Gastrocnemius medialis (tissue), 4 donors: Measurements from ENCODE around the gene CHRNA10. TPM values are rescaled to one million over a fixed set of nuclear protein-coding genes. Genes with fewer than 3 reads are reported as not detected.

ENCODE experiments used
- ATAC-seq, 2 donors: fragments of 150-250 bp; one replicate each; pipeline ENCODE4 v1.9.1; 2016
- DNase-seq, 2 donors: peaks; one replicate each; pipeline ENCODE4 v3.0.0-alpha.2; 2019
- H3K27ac ChIP-seq, 4 donors: fragments of 200-600 bp; sonication (generic); 1 replicate in 1 of 4; 2 replicates in 3 of 4; pipeline ENCODE4 v1.5.1; 2016 to 2018; ENCODE audit warnings: mild to moderate bottlenecking in 2 of 4, moderate library complexity in 1 of 4
- H3K27me3 ChIP-seq, 3 donors: fragments of 200-600 bp; sonication (generic) in 2 of 3; 1 replicate in 1 of 3; 2 replicates in 2 of 3; pipeline versions ENCODE4 v1.5.1 to v1.6.0; 2016 to 2019; ENCODE audit warnings: mild to moderate bottlenecking in 1 of 3, moderate library complexity in 1 of 3
- H3K36me3 ChIP-seq, 2 donors: fragments of 200-600 bp; sonication (generic) in 1 of 2; one replicate each; pipeline ENCODE4 v1.5.1; 2017 to 2018
- H3K4me1 ChIP-seq, 2 donors: fragments of 200-600 bp; sonication (generic) in 1 of 2; one replicate each; pipeline ENCODE4 v1.5.1; 2016 to 2017; ENCODE audit warnings: mild to moderate bottlenecking in 2 of 2
- H3K4me3 ChIP-seq, 4 donors: fragments of 200-600 bp; sonication (generic) in 3 of 4; 1 replicate in 1 of 4; 2 replicates in 3 of 4; pipeline ENCODE4 v1.5.1; 2016 to 2019; ENCODE audit warnings: mild to moderate bottlenecking in 2 of 4
- H3K9me3 ChIP-seq, 3 donors: fragments of 200-600 bp; sonication (generic) in 2 of 3; 1 replicate in 1 of 3; 2 replicates in 2 of 3; pipeline ENCODE4 v1.5.1; 2016 to 2019
- CTCF ChIP-seq, 5 experiments: fragments of 450-650 bp in 3 of 5; fragments of 200-600 bp in 2 of 5; sonication (generic) in 2 of 5; IDR thresholded peaks in 4 of 5; conservative IDR thresholded peaks in 1 of 5; 1 replicate in 4 of 5; 2 replicates in 1 of 5; pipeline ENCODE4 v1.5.1; 2016 to 2019; ENCODE audit warnings: antibody characterized with exemption in 5 of 5, mild to moderate bottlenecking in 3 of 5, moderate library complexity in 3 of 5
- POLR2A ChIP-seq, 2 donors: fragments of 450-650 bp; IDR thresholded peaks; one replicate each; pipeline ENCODE4 v1.6.1; 2017; ENCODE audit warnings: antibody characterized with exemption in 2 of 2, mild to moderate bottlenecking in 2 of 2, moderate library complexity in 2 of 2
- in situ Hi-C, 4 donors: fragments of 200-750 bp; cut with MboI; loops; one replicate each; pipeline versions ENCODE4 v1.15.0 to v1.8.0; 2017; ENCODE audit warnings: low sequenced_read_pairs in 4 of 4
- intact Hi-C: fragments of 100-400 bp; cut with DNase I; formaldehyde crosslinking; loops from one replicate; pipeline ENCODE4 v1.15.1; 2023; ENCODE audit warnings: low total_unique reads
- total RNA-seq, 4 donors: library from RNA; depleted of rRNA; stranded (reverse); fragments of >200 nt; gene quantifications; one replicate each; pipeline versions ENCODE4 v1.1.0 to v1.2.3, GENCODE V29; 2016

CHRNA10 gene
- total RNA-seq, 4 donors from 2014 or later = 0.24 to 3.3 TPM; not detected in 2

- DNase-seq (peak; percentile 65), ATAC-seq (peak; percentile 87 to 90)
- no peak for TF ChIP-seq POLR2A (IDR thresholded peaks at IDR 0.05)
- Histone ChIP-seq H3K9me3 (no peaks in the 10 kb centered on the region), H3K27ac (peak overlapping the region; percentile 70 to 85 (median 70)), H3K36me3 (peaks cover 6 to 75% of the 10 kb centered on the region in 2 donors), H3K27me3 (no peaks in the 10 kb centered on the region), H3K4me3 (no peak overlapping the region), H3K4me1 (peaks cover 19 to 24% of the 10 kb centered on the region in 2 donors)
- intact Hi-C loops = no loop called here
- in situ Hi-C loops = no loop called here
Measured at GRCh38 chr11:3685923-3686322, 14.7 kb upstream of the CHRNA10 start.

- DNase-seq = no peak
- peak overlapping the region; percentile 70 to 85 (median 70) for H3K27ac ChIP-seq
- no peaks in the 10 kb centered on the region for H3K27me3 ChIP-seq
- no peaks in the 10 kb centered on the region for H3K9me3 ChIP-seq
- in situ Hi-C loops = no loop called here
- H3K36me3 ChIP-seq = peaks cover 6 to 72% of the 10 kb centered on the region in 2 donors
- peak; percentile 45 to 55 for ATAC-seq
- TF ChIP-seq CTCF (IDR thresholded peaks at IDR 0.05 in 4 of 5, conservative IDR thresholded peaks at IDR 0.05 in 1 of 5) (no peak), POLR2A (IDR thresholded peaks at IDR 0.05) (no peak)
- H3K4me1 ChIP-seq = peaks cover 19 to 24% of the 10 kb centered on the region in 2 donors
- no peak overlapping the region for H3K4me3 ChIP-seq
- intact Hi-C loops = no loop called here
Measured at GRCh38 chr11:3684819-3685172, 13.6 kb upstream of the CHRNA10 start.

- H3K27ac ChIP-seq = peak overlapping the region; percentile 70 to 85 (median 70)
- TF ChIP-seq POLR2A (IDR thresholded peaks at IDR 0.05) = no peak
- no peak for TF ChIP-seq CTCF (IDR thresholded peaks at IDR 0.05 in 4 of 5, conservative IDR thresholded peaks at IDR 0.05 in 1 of 5)
- peak in 1 of 2 donors; percentile 5 for ATAC-seq
Measured at GRCh38 chr11:3684129-3684818, 13.1 kb upstream of the CHRNA10 start.

GRCh38 chr11:3683039-3683438, 11.9 kb upstream of the CHRNA10 start:
- ATAC-seq (no peak), DNase-seq (no peak)
- Histone ChIP-seq H3K4me3 (no peak overlapping the region), H3K27me3 (no peaks in the 10 kb centered on the region), H3K27ac (no peak overlapping the region), H3K36me3 (peaks cover 6 to 72% of the 10 kb centered on the region in 2 donors), H3K4me1 (peaks cover 19 to 24% of the 10 kb centered on the region in 2 donors), H3K9me3 (no peaks in the 10 kb centered on the region)
- intact Hi-C loops = no loop called here
- TF ChIP-seq POLR2A (IDR thresholded peaks at IDR 0.05) (no peak), CTCF (IDR thresholded peaks at IDR 0.05 in 4 of 5, conservative IDR thresholded peaks at IDR 0.05 in 1 of 5) (no peak)
- in situ Hi-C loops = no loop called here

More at GRCh38 chr11:3684129-3684818, 13.1 kb upstream of the CHRNA10 start:
- no peak for DNase-seq
- no peaks in the 10 kb centered on the region for H3K27me3 ChIP-seq
- in situ Hi-C loops = no loop called here
- intact Hi-C loops = no loop called here
- peaks cover 6 to 72% of the 10 kb centered on the region in 2 donors for H3K36me3 ChIP-seq
- no peaks in the 10 kb centered on the region for H3K9me3 ChIP-seq
- peaks cover 19 to 24% of the 10 kb centered on the region in 2 donors for H3K4me1 ChIP-seq
- no peak overlapping the region for H3K4me3 ChIP-seq

GRCh38 chr11:3679077-3679476, 7.9 kb upstream of the CHRNA10 start:
- intact Hi-C loops = no loop called here
- ATAC-seq = no peak
- Histone ChIP-seq H3K9me3 (no peaks in the 10 kb centered on the region), H3K4me3 (no peak overlapping the region), H3K27me3 (no peaks in the 10 kb centered on the region), H3K27ac (no peak overlapping the region), H3K36me3 (peaks cover 6 to 96% of the 10 kb centered on the region in 2 donors), H3K4me1 (peaks cover 0 to under 1% of the 10 kb centered on the region in 2 donors)
- TF ChIP-seq POLR2A (IDR thresholded peaks at IDR 0.05) (no peak), CTCF (IDR thresholded peaks at IDR 0.05 in 4 of 5, conservative IDR thresholded peaks at IDR 0.05 in 1 of 5) (no peak)
- in situ Hi-C loops = no loop called here
- no peak for DNase-seq
